ENCODE results near the gene FBXO31.
"Not testable (repeated sequence)": the region's sequence is repeated elsewhere in the genome, so short reads cannot be mapped to it uniquely, and the experiment has no call there.

FBXO31 gene

DNA sequence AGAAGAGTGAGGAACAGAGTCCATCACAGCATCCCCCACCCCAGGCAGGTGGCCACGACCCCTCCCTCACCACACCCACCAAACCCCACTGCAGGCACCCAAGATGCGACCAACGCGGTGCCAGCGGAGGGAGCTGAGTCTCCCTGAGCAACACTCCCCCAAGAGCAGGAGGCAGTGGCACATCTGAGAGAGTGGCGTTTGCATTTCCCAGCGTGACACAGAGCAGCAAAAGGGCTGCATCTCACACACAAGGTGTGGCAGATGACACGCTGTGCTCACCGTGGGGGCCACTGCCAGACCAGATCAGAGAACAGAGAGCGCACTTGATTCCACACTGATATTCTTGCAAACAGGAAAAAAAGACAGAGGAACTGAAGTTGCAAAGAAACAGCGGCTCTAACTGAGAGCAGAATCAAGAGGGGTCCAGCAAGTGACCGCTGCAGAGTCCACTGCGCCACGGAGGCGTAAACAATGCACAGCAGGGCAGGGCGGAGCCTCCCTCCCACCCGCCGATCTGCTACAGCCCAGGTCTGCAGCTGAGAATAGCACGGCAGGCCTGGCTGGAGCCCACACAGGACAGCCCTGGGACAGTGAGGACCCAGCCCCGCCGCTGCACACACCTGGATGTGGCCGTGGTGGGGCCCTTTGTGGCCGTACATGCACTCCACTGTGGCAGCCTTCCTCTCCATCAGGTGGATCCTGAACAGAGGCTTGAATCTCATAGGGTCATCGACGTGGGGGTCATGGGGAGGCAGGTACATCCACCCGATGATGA lies 40.4 kb downstream of the FBXO31 start:
- no peak for DNase-seq (ENCODE audit: low read depth)

DNA sequence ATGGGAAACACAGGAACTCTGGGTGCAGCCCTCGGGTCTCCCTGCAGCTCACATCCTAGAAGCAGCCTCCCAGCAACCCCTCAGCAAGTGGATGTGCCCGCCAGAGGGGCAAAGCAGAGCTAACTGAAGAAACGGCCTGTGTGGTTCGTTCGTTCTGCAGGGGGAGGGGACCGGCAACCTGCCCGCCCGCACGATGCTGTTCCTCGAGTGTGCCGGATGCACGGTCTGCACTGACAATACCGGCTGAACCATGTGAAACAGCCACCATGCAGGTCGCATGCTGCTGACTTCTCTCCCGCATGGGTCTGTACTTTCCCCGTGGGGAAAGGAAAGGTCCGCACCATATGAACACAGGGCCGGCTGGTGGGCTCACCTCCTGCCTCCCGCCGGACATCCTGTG lies 41.1 kb downstream of the FBXO31 start:
- DNase-seq (ENCODE audit: low read depth): no peak

DNA sequence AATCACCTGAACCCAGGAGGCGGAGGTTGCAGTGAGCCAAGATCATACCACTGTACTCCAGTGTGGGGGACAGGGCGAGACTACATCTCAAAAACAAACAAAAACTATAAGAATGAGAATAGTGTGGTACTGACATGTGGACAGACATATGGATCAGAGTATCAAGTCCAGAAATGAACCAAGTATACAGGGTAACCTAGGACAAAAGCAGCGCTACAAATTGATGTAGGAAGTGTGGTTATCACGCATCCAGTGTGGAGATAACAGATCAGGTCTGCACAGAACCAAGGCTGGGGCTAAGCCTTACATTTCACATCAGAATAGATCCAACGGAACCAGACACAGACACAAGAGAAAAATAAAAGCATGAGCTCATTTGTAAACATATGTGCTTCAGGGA lies 43.4 kb downstream of the FBXO31 start:
- no peak for DNase-seq (ENCODE audit: low read depth)

DNA sequence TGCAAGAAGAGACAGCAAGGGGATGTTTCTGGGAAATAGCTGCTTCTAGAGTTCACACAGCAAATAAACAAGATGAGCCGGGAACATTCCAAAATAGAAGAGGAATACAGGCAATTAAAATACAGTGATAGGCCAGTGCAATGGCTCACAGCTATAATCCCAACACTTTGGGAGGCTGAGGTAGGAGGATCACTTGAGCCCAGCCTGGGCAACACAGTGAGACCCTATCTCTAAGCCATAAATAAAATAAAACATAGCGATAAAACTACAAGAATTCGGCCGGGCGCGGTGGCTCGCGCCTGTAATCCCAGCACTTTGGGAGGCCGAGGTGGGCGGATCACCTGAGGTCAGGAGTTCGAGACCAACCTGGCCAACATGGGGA lies 43.9 kb downstream of the FBXO31 start:
- DNase-seq (ENCODE audit: low read depth): not testable (repeated sequence)

DNA sequence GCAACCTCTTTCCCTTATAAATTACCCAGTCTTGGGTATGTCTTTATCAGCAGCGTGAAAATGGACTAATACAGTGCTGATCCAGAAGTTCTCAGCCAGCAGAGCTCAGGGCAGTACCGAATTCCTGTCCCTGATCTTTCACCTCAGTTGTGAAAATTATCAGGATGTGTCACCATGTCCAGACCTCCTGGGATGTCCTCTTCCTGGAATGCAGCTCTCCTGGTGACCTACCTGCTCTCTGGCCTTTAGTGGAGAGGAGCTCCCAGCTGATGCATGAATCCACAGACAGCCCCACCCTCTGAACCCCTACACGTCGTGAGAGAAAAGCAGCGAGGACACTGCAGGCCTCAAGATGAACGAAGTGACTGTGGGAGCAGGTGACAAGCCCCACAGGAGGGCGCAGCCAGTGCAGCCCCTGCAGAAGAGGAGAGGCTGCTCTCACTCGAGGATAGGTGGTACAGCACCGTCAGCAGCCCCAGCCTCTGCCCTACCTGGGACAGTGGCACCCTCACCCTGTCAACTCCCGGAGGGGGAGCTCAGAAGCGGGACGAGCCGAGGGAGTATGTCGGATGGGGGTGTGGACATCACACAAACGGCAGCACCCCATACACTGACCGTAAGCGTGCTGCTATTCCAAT lies 44.4 kb downstream of the FBXO31 start:
- DNase-seq (ENCODE audit: low read depth): no peak

DNA sequence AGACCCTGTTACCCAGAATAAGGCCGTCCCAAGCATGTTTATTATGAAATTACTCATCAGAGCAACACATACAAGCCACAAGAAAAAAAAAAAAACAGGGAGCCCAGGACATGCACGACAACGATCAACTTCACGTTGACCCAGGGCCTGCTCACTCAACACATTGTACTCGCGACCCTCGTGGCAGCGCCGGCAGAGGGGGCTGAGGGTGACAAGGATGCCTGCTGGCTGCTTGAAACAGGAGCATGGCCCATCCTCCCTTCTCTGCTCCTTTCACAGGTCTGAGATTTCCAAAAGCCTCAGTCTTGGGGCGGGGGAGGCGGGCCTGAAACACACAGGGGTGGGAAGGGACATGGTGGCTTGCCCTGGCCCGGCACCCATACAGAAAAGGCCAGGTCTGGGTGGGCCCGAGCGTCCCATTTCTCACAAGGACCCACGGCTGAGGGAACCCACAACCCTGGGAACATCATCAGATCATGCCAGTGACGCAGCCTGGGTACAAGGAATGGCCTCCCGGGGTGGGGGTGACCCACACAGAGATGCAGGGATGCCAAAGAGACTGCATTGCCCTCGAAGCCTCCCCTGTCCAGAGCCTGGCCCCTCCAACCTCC lies 45.3 kb downstream of the FBXO31 start:
- DNase-seq (ENCODE audit: low read depth): no peak

DNA sequence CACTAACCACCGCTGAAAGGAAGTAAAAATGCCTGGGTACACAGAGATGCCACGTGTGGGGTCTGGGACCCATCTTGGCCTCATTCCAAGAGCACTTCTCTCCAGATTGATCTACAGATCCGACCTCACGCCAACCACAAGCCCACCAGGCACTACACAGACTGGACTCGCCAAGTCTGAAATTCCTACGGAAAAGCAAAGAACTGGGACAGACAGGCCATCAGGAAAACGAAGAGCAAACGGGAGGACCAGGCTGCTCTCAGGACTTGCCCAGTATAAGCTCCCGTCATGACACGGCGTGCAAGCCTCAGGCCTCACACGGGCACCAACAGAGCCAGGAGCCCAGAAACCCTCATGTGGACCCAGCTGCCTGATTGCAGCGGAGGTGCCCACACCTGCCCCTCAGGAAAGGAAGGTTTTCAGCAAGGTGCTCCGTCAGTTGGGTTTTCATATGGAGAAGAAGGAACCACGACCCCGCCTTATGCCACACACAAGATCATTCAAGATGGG lies 46.3 kb downstream of the FBXO31 start:
- no peak for DNase-seq (ENCODE audit: low read depth)

DNA sequence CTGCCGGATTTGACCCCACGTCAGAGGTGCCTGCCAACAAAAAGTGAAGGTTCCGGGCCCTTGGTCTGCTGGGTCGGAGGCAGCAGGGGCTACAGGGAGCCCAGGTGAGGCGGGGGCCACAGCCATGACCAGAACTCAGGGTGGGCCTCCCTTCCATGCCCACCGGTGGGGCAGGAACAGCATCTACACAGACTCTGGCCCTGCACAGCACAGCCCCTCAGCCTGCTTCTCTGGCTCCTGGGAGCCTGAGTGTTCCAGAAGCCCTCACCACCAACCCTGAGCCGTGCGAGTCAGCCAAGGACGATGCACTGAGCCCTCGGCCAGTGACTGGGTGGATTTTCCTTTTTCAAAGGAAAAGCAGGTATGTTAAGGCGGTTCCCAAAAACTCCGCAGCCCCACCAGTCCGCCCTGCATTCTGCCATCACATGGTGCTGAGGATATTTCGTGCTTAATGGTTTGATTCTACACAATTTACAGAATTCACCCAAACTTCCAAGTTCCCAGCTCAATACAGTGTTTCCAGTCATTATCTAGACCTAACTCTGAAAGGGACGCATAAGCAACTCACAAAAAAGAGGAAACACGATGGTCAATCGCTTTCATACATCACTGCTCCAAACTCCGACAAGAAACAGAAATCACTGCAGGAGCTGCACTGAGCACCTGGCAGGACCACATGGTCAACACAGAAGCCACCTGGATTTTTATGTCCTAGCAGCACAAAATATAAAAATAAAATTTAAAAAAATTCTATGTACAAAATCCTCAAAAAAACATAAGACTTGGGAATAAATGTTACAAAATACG lies 46.9 kb downstream of the FBXO31 start:
- DNase-seq (ENCODE audit: low read depth): no peak

DNA sequence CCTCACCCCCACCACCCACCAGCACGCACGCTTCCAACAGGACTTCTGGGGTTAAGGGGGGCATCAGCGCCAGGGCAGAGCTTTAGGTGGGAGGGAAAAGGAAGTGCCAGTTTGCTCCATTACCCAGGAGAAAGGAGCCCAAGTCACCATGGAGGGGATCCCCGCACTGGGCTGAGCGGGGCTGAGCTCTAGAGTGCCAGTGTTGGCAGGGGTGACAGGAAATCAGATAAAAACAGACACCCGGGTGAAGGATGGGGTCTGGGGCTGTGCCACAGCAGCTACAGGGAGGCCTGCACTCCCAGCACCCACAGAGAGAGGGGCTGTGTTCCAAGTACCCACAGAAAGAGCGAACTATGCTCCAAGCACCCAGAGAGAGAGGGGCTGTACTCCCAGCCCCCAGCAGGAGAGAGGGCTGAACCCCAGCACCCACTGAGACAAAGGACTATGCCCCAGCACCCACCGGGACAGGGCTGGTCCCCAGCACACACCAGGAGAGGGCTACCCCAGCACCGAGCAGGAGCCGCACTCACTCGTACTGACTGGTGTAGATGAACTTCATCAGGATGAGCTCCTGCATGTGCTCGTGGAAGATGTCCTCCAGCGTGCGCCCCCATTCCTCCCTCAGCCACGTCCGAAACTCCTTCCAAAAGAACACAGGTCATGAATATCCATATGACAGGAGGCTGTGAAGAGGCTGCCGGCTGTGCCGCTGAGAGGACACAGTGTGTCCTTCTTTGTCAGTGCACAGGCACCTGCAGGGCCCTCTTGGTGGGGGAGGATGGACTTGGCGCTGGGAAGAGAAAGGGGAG lies 47.7 kb downstream of the FBXO31 start:
- DNase-seq (ENCODE audit: low read depth): no peak

DNA sequence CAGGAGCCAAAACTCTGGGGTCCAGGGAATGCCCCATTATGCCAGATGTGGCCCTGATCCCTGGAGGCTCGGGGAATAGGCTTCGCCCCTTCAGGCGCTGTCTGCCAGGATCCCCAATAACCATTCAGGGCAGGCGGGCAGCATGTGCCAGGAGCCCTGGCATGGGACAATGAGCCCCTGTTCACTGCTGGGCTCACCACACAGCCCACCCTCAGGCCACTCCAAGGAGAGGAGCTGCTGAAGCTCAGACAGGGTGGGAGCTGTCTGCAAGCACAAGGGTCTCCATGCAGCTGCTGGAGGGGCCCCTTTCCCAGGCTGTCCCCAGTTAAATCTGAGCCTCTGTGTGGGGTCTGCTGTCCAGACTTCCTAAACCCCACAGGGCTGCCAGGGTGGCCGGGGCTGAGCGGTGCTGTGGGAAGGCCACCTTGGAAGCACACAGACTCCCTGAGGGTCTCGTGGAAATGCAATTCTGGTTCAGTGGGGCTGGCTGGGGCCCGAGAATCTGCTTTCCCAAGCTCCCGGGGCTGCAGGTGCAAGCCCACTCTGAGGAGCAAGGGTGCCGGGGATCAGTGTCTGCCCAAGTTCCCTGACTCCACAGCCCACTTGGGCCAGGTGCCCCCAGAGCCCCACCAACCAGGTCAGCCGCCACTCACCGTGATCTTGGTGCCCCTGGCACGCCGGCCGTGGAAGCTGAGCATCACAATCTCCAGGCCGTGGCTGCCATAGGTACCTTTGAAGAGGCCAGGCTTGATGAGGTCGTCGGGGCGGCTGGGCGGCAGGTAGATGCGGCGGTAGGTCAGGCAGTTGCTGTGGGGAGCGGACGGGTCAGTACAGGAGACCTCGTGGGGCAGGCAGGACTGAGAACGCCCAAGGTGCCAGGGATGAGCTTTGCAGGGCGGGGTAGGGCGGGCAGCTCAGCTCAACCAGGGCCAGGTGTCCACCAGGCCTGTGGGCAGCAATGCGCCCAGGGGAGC lies 48.6 kb downstream of the FBXO31 start:
- DNase-seq (ENCODE audit: low read depth): no peak

DNA sequence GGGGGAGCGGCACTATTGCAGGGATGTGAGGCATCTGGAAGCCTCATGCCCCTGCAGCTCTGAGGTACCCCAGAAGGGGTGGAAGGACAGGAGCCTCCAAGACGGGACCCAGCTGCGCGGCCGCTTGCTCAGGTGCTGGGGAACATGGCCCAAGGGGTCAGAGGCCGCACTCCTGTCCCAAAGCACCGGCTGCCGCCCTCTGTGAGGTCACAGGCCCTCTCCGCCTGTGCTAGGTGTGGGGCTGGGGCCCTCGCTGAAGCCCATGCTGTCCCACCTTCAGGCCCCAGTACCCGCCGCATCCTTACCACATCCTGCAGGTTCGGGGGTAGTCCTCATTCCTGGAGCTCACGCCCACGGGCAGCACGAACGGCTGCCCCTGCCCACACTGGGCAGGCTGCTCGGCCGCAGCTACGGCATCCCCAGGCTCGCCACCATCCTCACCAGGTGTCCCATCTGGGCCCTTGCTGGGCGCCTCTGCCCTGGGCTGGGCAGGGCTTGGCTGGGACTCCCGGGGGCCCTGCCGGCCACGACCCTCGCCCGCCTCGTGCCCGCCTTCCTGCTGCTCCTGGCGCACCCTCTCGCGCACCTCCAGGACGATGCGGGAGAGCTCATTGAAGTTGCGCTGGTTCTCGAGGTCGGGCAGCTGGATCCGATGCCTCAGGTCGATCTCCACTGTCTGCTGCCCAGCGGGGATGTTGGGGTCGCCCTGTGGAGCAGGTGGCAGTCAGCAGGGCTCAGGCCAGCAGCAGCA lies 49.8 kb downstream of the FBXO31 start:
- no peak for DNase-seq (ENCODE audit: low read depth)

DNA sequence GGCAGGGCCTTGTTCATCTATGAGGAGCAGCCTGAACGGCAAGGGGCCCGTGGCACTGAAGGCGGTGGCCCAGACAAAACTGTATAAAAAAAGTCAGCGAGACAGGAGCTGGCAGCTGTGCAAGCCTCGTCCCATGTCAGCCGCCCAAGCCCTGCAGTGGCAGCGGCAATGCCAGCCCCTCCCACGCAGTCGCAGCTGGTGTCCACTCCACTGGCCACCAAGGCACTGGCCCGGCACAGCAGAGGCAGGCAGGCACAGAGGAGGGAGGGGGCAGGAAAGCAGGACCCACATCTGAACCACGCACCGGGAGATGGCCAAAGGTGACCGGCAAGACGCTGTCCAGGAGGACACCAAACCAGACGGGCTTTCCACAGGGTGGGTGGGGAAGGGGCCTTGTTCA lies 50.5 kb downstream of the FBXO31 start:
- no peak for DNase-seq (ENCODE audit: low read depth)

DNA sequence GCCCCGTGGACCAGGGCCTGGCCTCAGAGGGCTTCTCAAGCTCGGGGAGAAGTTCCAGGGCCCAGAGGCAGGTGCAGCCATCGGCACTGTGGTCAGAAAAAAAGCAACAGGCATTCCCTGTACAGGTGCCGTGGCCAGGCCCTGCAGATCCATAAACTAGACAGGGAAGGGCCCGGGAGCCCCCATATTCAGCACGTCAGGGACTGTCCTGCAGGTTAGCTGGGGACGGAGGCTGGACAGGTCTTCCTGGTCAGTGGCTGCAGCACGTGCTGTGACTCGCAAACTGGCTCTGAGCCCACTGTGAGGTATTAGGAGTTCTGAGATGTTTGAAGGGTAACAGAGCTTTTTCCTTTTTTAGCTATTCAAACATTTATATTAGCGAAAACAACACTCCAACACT lies 51.4 kb downstream of the FBXO31 start:
- DNase-seq (ENCODE audit: low read depth): no peak

DNA sequence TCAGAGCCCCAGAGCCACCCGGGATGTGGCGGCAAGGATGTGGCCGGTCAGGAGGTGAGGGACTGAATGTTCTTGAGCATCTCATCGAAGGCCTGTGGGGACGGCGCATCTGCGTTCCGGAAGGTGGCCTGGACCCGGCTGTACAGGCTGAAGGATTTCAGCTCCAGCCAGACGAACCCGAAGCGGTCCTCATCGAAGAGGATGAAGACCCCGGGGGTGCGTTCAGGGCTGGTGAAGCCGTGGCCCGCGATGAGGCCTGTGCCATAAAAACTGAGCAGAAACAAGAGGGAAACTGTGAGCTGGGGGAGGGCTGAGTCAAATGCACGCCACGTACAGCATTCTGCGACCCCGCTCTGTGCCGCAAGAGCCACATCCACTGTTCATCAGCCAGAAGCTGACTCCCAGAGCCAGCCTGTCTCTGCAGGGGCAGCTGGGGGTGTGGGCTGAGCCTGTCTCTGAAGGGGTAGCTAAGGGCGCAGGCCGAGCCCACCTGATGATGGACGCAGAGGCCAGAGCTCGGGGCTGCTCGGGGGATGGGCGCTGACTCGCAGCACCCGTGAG lies 52.3 kb downstream of the FBXO31 start:
- DNase-seq (ENCODE audit: low read depth): no peak

DNA sequence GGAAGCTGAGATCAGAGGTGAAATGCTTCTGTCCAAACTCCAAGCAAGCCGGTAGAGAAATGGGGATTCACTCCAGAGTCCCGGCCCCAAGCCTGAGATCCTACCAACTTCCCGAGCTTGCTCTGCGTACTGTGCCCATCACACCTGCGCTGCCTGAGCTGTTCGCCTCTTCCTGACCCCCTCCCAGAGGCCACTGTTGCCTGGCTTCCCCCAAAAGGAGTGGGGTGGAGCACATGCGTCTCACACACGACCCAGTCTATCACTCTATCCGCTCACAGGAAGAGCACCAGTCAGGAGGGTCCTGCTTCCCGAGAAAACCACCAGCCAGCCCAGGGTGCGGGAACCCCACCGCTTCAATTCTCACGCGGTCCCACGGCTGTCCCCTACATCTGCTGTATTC lies 52.9 kb downstream of the FBXO31 start:
- no peak for DNase-seq (ENCODE audit: low read depth)

DNA sequence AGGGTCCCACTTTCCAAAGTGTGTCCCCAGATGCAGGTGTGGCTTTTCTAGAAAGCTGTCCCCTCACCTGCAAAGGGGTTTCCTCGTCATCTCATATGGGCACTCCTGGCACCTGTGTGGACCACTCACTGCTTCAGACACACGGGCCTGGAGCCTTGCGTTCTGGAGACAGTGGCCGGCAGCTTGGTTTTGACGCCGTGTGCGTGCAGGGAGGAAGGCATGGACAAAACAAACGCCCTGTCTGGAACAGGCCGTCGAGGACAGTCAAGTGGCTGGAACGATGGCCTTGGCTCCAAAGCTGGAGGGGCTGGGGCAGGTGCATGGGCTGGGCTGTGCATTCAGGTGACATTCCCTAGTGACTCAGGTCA lies 53.3 kb downstream of the FBXO31 start:
- DNase-seq (ENCODE audit: low read depth): no peak

DNA sequence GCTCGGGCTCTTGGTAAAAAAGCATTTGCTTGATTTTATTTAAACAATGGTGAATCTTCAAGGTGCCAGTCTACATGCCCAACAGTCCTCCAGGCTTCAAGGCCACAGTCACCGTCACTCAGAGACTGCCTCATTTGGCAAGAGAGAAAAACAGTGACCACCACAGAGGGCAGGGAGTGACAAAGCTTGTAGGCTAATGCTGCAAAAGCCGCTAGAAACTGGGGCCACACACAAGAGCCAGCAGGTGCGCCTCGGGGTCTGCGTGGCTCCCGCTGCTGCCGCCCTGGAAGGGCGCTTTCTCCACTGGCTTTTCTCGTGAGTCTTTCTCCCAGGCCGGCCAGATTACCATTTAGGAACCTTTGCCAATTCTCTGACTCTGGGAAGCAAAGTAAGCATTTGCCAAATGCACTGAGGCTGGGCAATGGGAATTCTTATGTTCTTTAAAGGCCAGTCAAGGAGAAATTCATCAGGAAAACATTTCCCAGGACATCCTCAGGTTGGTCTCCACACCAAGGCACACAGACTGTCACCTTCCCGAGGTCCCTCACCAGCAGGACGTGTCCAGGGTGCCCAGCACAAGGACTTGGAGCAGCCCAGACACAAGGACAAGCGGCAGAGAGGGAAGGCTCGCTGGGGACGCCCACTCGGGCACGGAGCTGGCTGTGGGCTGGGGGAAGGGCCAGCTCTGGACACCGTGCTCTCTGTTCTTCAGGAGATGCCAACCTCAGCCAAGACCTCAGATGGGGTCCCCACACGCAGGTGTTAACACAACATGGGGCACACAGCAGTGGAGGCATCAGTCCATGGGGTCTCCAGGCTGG lies 53.9 kb downstream of the FBXO31 start:
- no peak for DNase-seq (ENCODE audit: low read depth)

DNA sequence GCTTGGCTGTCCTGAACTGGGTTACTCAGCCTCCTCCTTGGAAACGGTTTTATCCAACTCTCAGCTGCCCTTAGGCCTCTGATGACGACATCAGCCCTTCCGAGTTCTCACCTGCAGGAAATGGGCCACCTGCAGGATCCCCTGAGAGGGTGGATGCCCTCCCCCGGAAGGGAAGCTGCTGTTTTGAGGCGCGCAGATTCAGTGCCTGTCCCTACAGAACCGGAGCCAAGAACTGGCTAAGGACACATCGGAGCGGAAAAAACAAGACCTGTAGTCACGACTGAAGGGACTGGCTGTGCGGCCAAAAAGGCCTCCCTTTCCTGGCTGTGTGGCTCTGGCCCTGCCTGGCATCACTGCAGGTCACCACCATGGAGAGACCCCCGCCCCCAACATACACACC lies 54.7 kb downstream of the FBXO31 start:
- DNase-seq (ENCODE audit: low read depth): no peak
